Stimulated activated naive B cell treated with anti-CD40 and anti-IgM and Interleukin-4, amounts not matched to agents 10 μg/mL and 1 μg/mL and 100 μg/mL, for 72 hours (primary cell): Measurements from ENCODE around the gene DNAJC11.
"Not testable (repeated sequence)": the region's sequence is repeated elsewhere in the genome, so short reads cannot be mapped to it uniquely, and the experiment has no call there.

Experiments used
- ATAC-seq, 2 donors: fragments of 150-1000 bp; cut with Tn5 transposase; replicated peaks; 2 replicates each; pipeline ENCODE4 v1.10.0; 2021; ENCODE audit warnings: moderate library complexity in 1 of 2
- DNase-seq: peaks from one replicate; pipeline ENCODE4 v3.0.0; 2021
- H3K27ac Mint-ChIP-seq: one replicate; pipeline ENCODE4 v1.8.0; 2022; ENCODE audit warnings: mild to moderate bottlenecking, mixed read lengths
- H3K27me3 Mint-ChIP-seq, 2 donors: one replicate each; pipeline ENCODE4 v1.8.0; 2022; ENCODE audit warnings: mixed read lengths in 2 of 2
- H3K36me3 Mint-ChIP-seq, 2 donors: one replicate each; pipeline ENCODE4 v1.8.0; 2022; ENCODE audit warnings: mixed read lengths in 2 of 2, mild to moderate bottlenecking in 1 of 2
- H3K4me1 Mint-ChIP-seq, 2 donors: one replicate each; pipeline ENCODE4 v1.8.0; 2022; ENCODE audit warnings: mixed read lengths in 2 of 2, mild to moderate bottlenecking in 1 of 2
- H3K4me3 Mint-ChIP-seq, 2 donors: one replicate each; pipeline ENCODE4 v1.8.0; 2022; ENCODE audit warnings: mild to moderate bottlenecking in 2 of 2, mixed read lengths in 2 of 2, moderate library complexity in 1 of 2
- H3K9me3 Mint-ChIP-seq, 2 donors: one replicate each; pipeline ENCODE4 v1.8.0; 2022; ENCODE audit warnings: mixed read lengths in 2 of 2, mild to moderate bottlenecking in 1 of 2

Gene DNAJC11

GRCh38 chr1:6600410-6601048 is 101.1 kb downstream of the DNAJC11 start:
- peak overlapping the region; percentile 92 for H3K27ac Mint-ChIP-seq
- no peaks in the 10 kb centered on the region for H3K9me3 Mint-ChIP-seq
- peak overlapping the region; percentile 91 to 93 for H3K4me3 Mint-ChIP-seq
- ATAC-seq (peak in 1 of 2 donors; percentile 0), DNase-seq (no peak)
- H3K36me3 Mint-ChIP-seq = peaks cover 10 to 34% of the 10 kb centered on the region in 2 donors
- H3K27me3 Mint-ChIP-seq = no peaks in the 10 kb centered on the region
- peaks cover 26 to 66% of the 10 kb centered on the region in 2 donors for H3K4me1 Mint-ChIP-seq

DNA sequence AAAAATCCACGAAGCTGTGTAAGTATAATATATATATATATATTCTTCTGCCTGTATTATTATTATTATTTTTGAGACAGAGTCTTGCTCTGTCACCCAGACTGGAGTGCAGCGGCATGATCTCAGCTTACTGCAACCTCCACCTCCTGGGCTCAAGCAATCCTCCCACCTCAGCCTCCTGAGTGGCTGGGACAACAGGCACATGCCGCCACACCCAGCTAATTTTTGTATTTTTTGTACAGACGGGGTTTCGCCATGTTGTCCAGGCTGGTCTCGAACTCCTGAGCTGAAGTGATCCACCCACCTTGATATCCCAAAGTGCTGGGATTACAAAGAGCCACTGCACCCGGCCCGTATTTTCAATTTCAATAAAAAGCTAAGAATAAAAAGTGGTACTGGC is 101.6 kb downstream of the DNAJC11 start:
- H3K4me3 Mint-ChIP-seq = peak overlapping the region; percentile 91 to 93
- H3K27ac Mint-ChIP-seq = peak overlapping the region; percentile 9
- H3K4me1 Mint-ChIP-seq = peaks cover 29 to 69% of the 10 kb centered on the region in 2 donors
- H3K27me3 Mint-ChIP-seq, ATAC-seq, DNase-seq, H3K9me3 Mint-ChIP-seq: not testable (repeated sequence)
- H3K36me3 Mint-ChIP-seq = peaks cover 13 to 40% of the 10 kb centered on the region in 2 donors

- no peak for DNase-seq
- Mint-ChIP-seq H3K9me3 (no peaks in the 10 kb centered on the region), H3K36me3 (peaks cover 13 to 42% of the 10 kb centered on the region in 2 donors)
Observed at GRCh38 chr1:6599141-6599975, 102.3 kb downstream of the DNAJC11 start.

GRCh38 chr1:6597777-6598131 is 103.9 kb downstream of the DNAJC11 start:
- peaks cover 22 to 56% of the 10 kb centered on the region in 2 donors for H3K36me3 Mint-ChIP-seq
- DNase-seq = no peak
- ATAC-seq = no peak
- no peaks in the 10 kb centered on the region for H3K27me3 Mint-ChIP-seq
- H3K9me3 Mint-ChIP-seq = no peaks in the 10 kb centered on the region
- H3K4me1 Mint-ChIP-seq = peaks cover 25 to 59% of the 10 kb centered on the region in 2 donors
- no peak overlapping the region for H3K27ac Mint-ChIP-seq
- no peak overlapping the region for H3K4me3 Mint-ChIP-seq

More at GRCh38 chr1:6599141-6599975, 102.3 kb downstream of the DNAJC11 start:
- ATAC-seq = no peak
- H3K4me3 Mint-ChIP-seq = peak overlapping the region; percentile 69 to 91
- no peaks in the 10 kb centered on the region for H3K27me3 Mint-ChIP-seq
- H3K27ac Mint-ChIP-seq = peak overlapping the region; percentile 31
- peaks cover 30 to 69% of the 10 kb centered on the region in 2 donors for H3K4me1 Mint-ChIP-seq

DNA sequence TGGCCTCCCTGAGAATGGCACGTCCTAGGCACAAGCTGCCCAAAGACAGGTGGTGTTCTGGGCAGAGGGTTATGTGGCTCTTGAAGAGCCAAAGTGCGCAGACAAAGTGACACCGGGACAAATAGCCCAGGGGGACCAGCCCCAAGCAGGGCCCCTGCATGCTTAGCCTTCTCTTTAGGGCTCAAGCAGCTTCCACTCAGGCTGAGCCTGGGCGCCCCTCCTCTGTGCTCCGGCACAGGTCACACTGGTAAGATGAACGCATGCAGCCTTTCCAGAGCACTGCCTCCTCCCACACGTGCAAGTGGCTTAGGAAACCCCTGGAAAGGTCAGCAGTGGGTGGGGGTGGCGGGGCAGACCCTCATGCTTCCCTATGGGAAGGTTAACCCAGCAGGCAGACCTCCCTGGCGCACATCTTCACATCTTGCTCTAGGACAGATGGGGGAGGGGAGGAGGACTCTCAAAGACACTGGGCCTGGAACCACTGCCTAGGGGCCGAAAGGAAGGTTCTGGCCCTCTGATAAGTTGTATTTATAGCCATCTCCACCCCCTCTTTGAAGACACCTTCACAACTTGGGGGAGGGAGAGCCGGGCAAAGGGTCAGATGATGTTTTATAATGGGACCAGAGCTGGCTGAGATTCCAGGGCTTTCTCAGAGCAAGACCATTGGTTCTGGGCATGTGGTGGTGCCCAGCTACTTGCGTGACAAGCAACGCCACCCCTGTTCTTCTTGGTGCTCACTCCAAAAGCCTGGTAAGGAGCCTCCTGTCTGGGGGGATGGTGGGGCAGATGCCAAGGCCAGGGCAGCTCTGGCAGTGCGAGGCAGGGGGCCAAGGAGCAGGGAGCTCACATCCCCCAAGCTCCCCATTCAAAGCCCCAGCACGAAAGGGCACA is 104.5 kb downstream of the DNAJC11 start:
- Mint-ChIP-seq H3K27me3 (no peaks in the 10 kb centered on the region), H3K4me3 (peak overlapping the region in 1 of 2 donors; percentile 36), H3K36me3 (peaks cover 22 to 61% of the 10 kb centered on the region in 2 donors), H3K9me3 (no peaks in the 10 kb centered on the region), H3K27ac (no peak overlapping the region), H3K4me1 (peaks cover 25 to 59% of the 10 kb centered on the region in 2 donors)
- ATAC-seq (no peak), DNase-seq (no peak)

DNA sequence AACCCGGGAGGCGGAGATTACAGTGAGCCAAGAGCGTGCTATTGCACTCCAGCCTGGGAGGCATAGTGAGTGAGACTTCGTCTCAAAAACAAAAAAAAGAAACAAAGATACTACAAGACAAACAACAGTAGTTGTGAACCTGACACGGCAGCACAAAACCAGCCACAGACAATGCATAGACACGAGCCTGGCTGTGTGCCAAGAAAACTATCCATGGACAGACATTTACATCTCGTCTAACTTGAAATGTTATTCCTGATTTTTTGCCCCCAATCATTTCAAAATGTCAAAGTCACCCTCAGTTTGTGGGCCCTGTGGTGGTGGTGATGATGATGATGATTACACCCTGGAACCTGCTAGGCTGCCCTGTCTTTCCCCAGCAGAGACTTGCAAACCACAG is 105.3 kb downstream of the DNAJC11 start:
- no peak for ATAC-seq
- no peak overlapping the region for H3K4me3 Mint-ChIP-seq
- no peak for DNase-seq
- H3K36me3 Mint-ChIP-seq = peaks cover 22 to 61% of the 10 kb centered on the region in 2 donors
- peak overlapping the region; percentile 9 for H3K27ac Mint-ChIP-seq
- peaks cover 30 to 64% of the 10 kb centered on the region in 2 donors for H3K4me1 Mint-ChIP-seq
- H3K9me3 Mint-ChIP-seq = no peaks in the 10 kb centered on the region
- H3K27me3 Mint-ChIP-seq = no peaks in the 10 kb centered on the region

DNA sequence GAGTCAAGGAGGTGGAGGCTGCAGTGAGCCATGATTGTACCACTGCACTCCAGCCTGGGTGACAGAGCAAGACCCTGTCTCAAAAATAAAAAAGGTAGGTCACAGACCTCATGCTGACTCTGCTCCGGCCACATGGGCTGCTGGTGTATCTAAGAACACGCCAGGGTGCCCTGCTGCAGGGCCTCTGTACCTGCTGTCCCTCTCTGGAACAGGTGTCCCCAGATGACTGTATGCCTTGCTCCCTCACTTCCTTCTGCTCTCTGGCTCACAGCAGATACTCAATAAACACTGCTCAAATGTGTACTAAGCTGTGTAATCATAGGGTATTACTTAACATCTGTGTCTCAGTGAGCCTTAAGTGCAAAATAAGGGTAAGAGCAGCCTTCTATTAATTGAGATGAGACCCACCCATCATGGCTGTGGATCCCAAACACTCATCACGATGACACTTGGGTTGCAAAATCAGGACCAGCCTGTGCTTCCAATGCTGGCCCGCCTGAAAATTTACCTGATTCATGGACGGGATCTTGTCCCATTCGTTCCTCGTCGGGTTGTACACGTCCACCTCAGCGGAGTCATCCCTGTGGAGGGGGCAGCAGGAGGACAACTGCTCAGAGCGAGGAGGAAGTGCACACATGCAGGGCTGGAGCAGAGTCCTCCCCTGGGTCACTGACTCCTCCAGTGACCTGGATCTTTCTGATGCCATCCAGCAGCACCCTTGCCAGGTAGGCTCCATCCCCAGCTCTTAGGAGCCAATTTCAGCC is 106.5 kb downstream of the DNAJC11 start:
- no peaks in the 10 kb centered on the region for H3K27me3 Mint-ChIP-seq
- DNase-seq = no peak
- no peak for ATAC-seq
- peaks cover 24 to 61% of the 10 kb centered on the region in 2 donors for H3K36me3 Mint-ChIP-seq
- H3K9me3 Mint-ChIP-seq = no peaks in the 10 kb centered on the region
- peaks cover 21 to 57% of the 10 kb centered on the region in 2 donors for H3K4me1 Mint-ChIP-seq
- no peak overlapping the region for H3K27ac Mint-ChIP-seq
- no peak overlapping the region for H3K4me3 Mint-ChIP-seq

- peaks cover 32 to 65% of the 10 kb centered on the region in 2 donors for H3K36me3 Mint-ChIP-seq
- no peak overlapping the region for H3K27ac Mint-ChIP-seq
- no peaks in the 10 kb centered on the region for H3K27me3 Mint-ChIP-seq
- DNase-seq = no peak
- H3K9me3 Mint-ChIP-seq = no peaks in the 10 kb centered on the region
- ATAC-seq = no peak
- no peak overlapping the region for H3K4me3 Mint-ChIP-seq
- peaks cover 15 to 50% of the 10 kb centered on the region in 2 donors for H3K4me1 Mint-ChIP-seq
Observed at GRCh38 chr1:6593810-6594209, 107.8 kb downstream of the DNAJC11 start.

DNA sequence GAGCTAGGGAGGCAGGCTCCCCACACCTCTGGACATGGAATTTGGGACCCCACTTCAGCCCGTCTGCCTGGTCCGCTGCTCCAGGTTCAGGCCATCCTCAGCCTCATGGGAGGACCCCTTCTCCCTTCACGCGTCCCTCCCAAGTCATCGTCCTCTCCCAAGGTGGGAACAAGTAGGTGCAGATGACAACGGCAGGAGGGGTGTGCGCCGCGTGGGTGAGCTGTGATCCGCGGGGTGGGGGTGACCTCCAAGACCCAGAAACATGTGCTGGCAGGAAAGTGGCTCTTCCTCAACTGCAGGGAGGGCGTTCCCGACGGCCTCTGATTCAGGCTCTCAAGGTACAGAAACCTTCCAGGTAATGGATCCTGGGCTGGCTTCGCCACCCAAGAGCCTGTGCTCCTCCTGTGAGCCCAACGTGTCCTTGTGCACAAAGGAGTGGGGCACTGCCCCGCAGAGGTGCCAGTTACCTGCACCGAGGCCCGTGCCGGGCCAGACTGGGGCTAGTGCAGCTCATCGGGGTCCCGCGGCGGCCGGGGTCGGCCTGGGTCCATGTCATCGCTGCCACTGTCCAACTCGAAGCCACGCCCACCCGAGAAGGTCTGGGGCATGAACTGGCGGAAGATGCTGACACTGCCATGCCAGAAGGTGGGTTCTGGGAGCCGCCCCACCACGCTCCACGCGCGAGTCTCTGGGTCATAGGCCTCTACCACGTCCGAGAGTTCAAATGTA is 108.6 kb downstream of the DNAJC11 start:
- no peak overlapping the region for H3K27ac Mint-ChIP-seq
- no peak overlapping the region for H3K4me3 Mint-ChIP-seq
- no peaks in the 10 kb centered on the region for H3K27me3 Mint-ChIP-seq
- H3K9me3 Mint-ChIP-seq = no peaks in the 10 kb centered on the region
- peaks cover 32 to 69% of the 10 kb centered on the region in 2 donors for H3K36me3 Mint-ChIP-seq
- no peak for ATAC-seq
- H3K4me1 Mint-ChIP-seq = peaks cover 17 to 51% of the 10 kb centered on the region in 2 donors
- no peak for DNase-seq

GRCh38 chr1:6592441-6592840 is 109.2 kb downstream of the DNAJC11 start:
- peaks cover 17 to 52% of the 10 kb centered on the region in 2 donors for H3K4me1 Mint-ChIP-seq
- no peaks in the 10 kb centered on the region for H3K27me3 Mint-ChIP-seq
- H3K36me3 Mint-ChIP-seq = peaks cover 35 to 67% of the 10 kb centered on the region in 2 donors
- no peak for ATAC-seq
- H3K4me3 Mint-ChIP-seq = no peak overlapping the region
- H3K9me3 Mint-ChIP-seq = no peaks in the 10 kb centered on the region
- H3K27ac Mint-ChIP-seq = no peak overlapping the region
- DNase-seq = no peak

DNA sequence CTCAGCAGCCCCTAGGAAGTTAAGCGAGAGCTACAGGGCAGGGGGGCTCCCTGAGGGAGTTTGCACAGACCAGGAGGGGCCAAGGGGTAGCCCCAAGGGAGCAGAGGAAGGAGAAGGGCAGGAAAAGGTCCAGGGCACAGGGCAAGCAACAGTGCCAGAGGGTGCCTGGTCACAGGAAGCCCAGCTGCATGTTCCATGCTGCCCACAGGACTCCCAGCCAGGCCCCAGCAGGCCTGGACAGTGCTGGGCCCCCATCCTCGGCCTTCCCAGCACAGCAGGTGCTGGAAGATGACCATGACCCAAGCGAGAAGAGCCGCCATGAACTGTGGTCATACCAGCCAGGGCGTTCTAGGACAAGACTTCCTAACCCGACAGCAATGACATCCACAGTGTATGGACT is 110.0 kb downstream of the DNAJC11 start:
- Mint-ChIP-seq H3K27ac (no peak overlapping the region), H3K27me3 (no peaks in the 10 kb centered on the region), H3K4me3 (no peak overlapping the region), H3K36me3 (peaks cover 35 to 64% of the 10 kb centered on the region in 2 donors), H3K4me1 (peaks cover 22 to 52% of the 10 kb centered on the region in 2 donors), H3K9me3 (no peaks in the 10 kb centered on the region)
- ATAC-seq (no peak), DNase-seq (no peak)

GRCh38 chr1:6591222-6591621 is 110.4 kb downstream of the DNAJC11 start:
- H3K4me1 Mint-ChIP-seq = peaks cover 24 to 50% of the 10 kb centered on the region in 2 donors
- ATAC-seq (peak; percentile 43 to 63), DNase-seq (no peak)
- no peaks in the 10 kb centered on the region for H3K27me3 Mint-ChIP-seq
- peak overlapping the region; percentile 14 for H3K27ac Mint-ChIP-seq
- H3K4me3 Mint-ChIP-seq = no peak overlapping the region
- peaks cover 35 to 62% of the 10 kb centered on the region in 2 donors for H3K36me3 Mint-ChIP-seq
- H3K9me3 Mint-ChIP-seq = no peaks in the 10 kb centered on the region

- Mint-ChIP-seq H3K27me3 (no peaks in the 10 kb centered on the region), H3K4me1 (peaks cover 22 to 42% of the 10 kb centered on the region in 2 donors), H3K27ac (peak overlapping the region; percentile 81), H3K9me3 (no peaks in the 10 kb centered on the region), H3K36me3 (peaks cover 30 to 51% of the 10 kb centered on the region in 2 donors), H3K4me3 (no peak overlapping the region)
- ATAC-seq (no peak), DNase-seq (no peak)
Observed at GRCh38 chr1:6590046-6590445, 111.6 kb downstream of the DNAJC11 start.
